Erythroblast (primary cell): ENCODE results near the gene DYDC2.

Source experiments
- DNase-seq, 2 experiments: peaks; one replicate each; lab custom pipeline; 2025; lab: John Stamatoyannopoulos, UW
- GATA1 ChIP-seq: IDR thresholded peaks from 2 replicates; pipeline ENCODE4 v1.6.1; 2011; ENCODE audit warnings: low read depth, mild to moderate bottlenecking, control low read depth, low read length, moderate library complexity
- POLR2A ChIP-seq: IDR thresholded peaks from 2 replicates; pipeline ENCODE4 v1.6.1; 2011; ENCODE audit warnings: mild to moderate bottlenecking, low read length

The DYDC2 gene, protein sequence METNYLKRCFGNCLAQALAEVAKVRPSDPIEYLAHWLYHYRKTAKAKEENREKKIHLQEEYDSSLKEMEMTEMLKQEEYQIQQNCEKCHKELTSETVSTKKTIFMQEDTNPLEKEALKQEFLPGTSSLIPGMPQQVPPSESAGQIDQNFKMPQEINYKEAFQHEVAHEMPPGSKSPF

DNA sequence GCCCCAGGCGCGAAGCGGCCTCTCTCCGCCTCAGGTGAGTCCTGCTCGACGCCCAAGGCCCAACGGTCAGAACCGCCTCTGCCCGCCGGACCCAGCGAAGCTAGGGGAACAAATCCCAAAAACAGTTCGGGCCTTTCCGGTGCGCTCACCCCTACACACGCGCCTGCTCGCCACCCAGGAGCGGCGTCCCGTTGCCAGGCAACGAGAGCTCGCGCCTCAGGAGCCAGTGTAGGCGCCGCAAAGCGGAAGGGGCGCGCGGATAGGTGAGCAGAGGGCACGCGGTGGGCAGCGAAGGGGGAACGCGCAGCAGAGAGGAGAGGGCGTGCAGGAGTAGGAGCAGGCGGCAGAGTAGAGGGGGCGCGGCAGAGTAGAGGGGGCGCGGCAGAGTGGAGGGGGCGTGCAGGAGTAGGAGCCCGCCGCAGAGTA lies at the start of gene DYDC2, which contains the start of gene DYDC1:
Gene DYDC2, plus strand, starts transcription at position 219 of the 426 bp plus-strand sequence. CDS start 5,663 bp downstream, outside the sequence.
Gene DYDC1, minus strand, starts transcription at position 193 of the 426 bp plus-strand sequence. CDS start 4,154 bp downstream, outside the sequence.
- DNase-seq, result peak; percentile 7 to 26
- TF ChIP-seq POLR2A (no peak), GATA1 (no peak)

DNA sequence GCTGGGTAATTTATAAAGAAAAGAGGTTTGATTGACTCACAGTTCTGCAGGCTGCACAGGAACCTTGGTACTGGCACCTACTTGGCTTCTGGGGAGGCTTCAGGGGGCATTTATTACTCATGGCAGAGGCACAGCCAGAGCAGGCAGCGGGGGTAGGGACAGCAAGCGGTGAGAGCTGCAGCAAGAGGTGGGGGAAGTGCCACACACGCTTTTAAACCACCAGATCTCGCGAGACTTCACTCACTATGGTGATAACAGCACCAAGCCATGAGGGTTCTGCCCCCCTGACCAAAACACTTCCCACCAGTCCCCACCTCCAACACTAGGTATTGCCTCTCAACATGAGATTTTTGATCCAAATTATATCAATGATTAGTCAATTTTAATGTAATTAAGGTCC lies 43.1 kb upstream of the DYDC2 start:
- TF ChIP-seq POLR2A (no peak), GATA1 (no peak)
- DNase-seq, result no peak

DNA sequence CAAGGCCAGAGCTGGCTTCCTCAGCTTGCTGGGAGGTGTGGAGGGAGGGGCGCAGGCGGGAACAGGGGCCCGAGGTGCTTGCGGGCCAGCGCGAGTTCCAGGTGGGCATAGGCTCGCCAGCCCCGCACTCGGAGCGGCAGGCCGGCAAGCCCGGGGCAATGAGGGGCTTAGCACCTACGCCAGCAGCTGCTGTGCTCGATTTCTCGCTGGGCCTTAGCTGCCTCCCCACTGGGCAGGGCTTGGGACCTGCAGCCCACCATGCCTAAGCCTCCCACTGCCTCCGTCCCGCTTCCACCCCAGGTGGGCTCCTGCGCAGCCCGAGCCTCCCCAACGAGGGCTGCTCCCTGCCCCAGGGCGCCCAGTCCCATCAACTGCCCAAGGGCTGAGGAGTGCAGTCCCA lies 41.2 kb upstream of the DYDC2 start:
- DNase-seq, result no peak
- TF ChIP-seq POLR2A (no peak), GATA1 (no peak)

DNA sequence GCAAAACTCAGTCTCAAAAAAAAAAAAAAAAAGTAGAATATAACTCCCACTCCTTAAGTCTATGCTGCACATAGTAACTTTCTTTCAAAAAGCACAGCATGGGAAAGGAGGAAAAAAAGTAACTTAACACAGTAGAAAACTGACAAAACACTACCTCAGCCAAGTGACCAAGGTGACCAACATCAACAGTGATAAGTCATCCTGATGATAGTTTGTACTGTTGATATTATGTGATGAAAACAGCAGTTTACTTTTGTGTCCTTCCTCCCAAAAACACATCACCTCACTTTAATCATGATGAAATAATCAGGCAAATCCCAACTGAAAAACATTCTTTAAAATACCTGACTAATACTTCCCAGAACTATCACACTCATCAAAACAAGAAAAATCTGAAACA lies 37.8 kb upstream of the DYDC2 start:
- no peak for DNase-seq
- TF ChIP-seq POLR2A (no peak), GATA1 (no peak)

DNA sequence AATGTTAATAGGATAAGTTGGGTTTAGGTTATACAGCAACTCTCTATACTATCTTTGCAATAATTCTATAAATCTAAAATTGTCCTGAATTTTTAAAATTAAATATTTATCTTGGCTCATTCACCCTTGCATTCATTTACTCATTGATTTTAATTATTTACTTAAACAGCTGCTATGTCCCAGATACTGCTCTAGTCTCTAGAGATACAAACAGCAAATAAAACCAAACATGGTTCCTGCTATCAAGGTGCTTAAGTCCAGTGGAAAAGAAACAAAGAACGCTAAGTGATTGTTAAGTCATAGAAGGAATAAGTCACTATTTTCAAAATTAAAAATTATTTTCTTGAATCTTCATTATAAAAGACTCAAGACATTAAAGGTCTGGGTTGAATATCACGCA lies 37.3 kb upstream of the DYDC2 start:
- DNase-seq, result no peak
- no peak for TF ChIP-seq POLR2A
- no peak for TF ChIP-seq GATA1

DNA sequence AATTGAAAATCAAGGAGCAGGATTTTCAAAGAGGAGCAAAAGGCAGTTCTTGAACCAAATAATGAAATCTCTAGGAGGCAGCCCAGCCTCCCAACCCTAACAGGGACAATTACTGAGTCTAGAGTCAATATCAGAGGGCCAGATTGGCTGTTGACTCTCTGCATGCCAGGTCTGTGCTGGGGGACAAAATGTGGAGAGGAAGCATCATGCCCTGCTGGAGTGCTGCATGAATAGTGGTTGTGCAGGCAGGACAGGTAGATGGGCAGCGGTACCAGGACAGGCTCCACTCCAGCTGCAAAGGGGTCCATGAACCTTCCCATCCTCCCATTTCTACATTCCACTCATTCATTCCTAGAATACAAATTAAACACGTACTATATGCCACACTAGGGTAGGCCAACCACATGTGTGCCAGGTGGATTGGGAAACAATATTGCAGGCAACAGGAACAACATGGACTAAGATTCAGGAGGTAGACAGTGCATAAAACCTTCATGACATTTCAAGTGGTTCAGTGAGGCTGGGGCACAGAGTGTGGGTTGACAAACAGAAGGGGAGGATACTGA lies 36.8 kb upstream of the DYDC2 start:
- no peak for DNase-seq
- no peak for TF ChIP-seq POLR2A
- no peak for TF ChIP-seq GATA1

DNA sequence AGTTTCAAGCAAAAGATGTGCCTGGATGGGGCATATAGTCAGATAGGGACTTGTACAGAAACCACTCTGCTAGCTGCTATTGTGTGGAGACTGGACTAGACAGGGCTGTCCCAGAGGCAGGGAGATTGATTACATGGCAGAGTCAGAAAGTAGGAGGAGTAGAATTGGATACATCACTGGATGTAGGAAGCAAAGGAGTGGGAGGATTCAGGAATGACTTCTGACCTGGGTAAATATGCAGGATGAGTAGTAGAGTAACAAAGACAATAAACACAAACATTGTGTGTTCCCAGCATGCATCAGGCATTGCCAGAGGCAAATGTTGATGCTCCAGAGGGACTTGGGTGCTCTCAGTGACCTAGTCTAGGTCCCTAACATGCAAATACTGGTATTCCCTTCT lies 36.2 kb upstream of the DYDC2 start:
- no peak for TF ChIP-seq GATA1
- TF ChIP-seq POLR2A, result no peak
- no peak for DNase-seq

DNA sequence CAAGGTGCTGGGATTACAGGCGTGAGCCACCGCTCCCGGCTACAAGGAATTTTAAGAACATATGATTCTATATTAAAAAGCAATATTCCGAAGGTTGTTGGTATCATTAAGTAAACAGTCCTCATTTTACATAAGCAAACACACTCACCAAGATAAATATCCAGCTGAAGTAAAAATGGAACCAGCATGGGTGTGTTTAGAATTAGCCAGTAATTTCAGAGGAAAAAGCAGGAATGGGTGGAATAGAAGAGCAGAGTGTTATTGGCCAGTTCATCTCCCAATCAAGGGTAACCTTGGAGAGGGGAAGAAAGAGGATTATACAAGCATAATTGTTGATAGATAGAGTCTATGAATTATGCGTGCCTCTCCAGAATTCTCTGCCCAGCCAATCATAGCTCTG lies 35.4 kb upstream of the DYDC2 start:
- no peak for TF ChIP-seq GATA1
- no peak for TF ChIP-seq POLR2A

DNA sequence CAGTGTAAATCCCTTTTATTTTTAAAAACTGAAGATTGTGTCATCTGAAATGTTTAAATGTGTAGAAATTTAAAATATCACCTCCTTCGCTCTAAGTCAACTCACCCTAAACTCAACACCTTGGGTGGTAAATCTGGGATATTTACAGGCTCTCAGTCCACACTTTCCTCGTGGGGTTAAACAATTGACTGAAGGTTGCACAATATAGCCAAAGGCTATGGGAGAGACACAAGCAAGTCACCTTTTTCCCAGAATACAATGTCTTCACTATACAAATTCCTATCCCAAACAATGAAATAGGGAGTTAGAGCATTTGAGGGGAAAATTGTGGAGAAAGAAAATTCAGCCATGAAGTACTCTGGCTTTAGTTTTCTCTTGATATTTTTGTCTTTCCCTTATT lies 34.4 kb upstream of the DYDC2 start:
- no peak for DNase-seq
- TF ChIP-seq POLR2A (no peak), GATA1 (no peak)

More for the DNA sequence above, 35.4 kb upstream of the DYDC2 start:
- no peak for DNase-seq

DNA sequence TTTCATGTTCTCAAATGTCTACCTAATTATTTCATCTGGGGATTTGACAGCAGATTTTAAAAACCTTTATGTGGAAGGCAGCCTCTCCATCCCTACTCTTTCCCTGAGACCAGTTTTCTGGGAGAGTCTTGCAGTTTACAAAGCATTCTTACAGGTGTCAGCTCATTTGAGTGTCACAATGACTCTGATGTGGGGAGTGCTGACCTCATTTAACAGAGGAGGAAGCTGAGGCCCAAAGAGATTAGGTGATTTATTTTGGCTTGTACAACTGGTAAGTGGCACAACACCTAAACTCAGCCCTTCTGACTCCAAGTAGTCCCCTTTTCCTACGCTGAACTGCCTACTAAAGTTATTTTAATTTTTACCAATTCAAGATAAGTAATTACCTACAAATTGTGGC lies 33.9 kb upstream of the DYDC2 start:
- TF ChIP-seq GATA1 (no peak), POLR2A (no peak)
- no peak for DNase-seq

DNA sequence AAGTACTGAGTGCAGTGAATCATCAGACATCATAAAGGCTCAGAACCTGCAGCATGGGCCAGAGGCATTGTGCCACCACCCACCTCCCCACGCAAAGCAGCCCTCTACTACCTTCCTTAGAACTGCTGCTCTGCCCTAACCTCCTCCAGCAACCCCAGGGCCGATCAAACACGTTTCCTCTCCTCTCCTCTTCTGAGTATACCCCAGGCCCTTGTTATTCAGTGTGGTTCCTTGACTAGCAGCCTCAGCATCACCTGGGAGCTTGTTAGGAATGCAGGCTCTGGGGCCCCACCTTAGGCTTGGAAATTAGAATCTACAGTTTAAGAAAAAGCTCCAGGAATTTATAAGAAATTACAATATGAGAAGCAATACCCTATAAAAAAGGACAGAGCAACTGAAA lies 33.3 kb upstream of the DYDC2 start:
- no peak for DNase-seq
- TF ChIP-seq GATA1 (no peak), POLR2A (no peak)

DNA sequence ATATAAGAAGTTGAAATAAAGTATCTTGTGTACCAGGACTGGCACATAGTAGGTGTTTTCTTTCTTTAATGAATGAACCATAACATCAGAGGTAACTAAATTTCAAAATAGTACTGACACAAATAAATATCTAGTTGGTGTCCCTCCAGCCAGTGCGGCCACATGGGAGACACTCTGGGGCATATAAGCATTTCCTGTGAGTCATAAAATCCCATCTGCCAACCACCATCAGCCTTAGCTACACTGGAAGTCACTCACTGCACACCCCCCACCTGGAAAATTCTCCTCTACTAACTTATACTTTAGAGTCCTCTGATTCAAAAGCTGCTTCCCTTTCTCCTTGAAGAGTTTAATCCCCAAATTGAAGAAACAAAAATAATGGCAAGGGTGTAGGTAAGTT lies 32.5 kb upstream of the DYDC2 start:
- TF ChIP-seq POLR2A (no peak), GATA1 (no peak)
- DNase-seq, result no peak

DNA sequence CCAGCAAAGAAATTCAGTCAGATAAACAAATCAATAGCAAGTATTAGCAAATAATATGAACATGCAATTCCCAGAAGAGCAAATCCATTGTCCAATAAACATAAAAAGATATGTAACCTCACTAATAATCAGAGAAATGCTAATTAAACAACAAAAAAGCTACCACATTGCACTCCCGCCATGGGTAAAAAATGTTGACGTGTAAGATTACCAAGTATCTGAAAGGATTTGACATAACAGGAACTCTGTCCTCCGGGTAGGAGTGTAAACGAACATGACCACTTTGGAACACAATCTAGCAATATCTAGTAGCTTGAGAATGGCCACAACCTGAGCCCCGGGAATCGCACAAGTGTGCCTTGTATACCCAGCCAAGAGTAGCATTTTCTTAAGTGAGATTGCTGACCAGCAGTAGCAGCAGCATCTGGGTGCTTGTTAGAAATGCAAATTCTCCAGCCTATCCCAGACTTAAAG lies 31.7 kb upstream of the DYDC2 start:
- no peak for DNase-seq
- TF ChIP-seq GATA1 (no peak), POLR2A (no peak)

DNA sequence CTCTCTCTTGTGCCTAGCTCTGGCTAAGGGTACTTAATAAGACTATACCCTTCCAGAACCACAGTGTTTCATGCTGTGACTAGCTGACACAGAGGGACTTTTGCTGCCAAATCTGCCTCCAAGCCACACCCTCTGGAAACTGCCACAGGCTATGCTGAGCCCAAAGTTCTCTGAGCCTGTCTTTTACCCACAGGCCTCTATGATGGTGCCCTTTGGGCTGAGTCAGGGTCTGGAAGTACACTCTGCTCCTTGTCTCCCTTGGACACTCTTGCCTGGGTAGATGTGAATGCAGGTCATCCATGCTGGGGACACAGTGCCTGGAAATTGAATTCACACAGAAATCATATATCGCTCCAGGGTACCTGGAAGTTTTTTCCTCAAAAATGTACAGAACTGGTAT lies 22.6 kb upstream of the DYDC2 start:
- no peak for TF ChIP-seq POLR2A
- DNase-seq, result no peak

DNA sequence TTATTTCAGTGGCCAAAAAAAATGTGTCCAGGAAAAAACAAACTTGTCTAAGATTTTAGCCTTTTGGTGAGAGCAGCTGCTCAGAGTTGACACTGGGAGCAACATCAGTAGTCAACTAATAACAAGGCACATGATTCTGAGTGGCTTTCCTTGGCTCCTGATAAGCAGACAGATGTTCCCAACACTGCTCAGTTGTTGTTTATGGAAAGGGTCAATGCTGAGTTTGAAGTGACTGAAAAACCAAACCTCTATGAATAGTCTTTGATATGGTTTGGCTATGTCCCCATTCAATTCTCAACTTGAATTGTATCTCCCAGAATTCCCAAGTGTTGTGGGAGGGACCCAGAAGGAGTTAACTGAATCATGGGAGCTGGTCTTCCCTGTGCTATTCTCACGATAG lies 12.3 kb upstream of the DYDC2 start:
- TF ChIP-seq GATA1 (no peak), POLR2A (no peak)
- no peak for DNase-seq

DNA sequence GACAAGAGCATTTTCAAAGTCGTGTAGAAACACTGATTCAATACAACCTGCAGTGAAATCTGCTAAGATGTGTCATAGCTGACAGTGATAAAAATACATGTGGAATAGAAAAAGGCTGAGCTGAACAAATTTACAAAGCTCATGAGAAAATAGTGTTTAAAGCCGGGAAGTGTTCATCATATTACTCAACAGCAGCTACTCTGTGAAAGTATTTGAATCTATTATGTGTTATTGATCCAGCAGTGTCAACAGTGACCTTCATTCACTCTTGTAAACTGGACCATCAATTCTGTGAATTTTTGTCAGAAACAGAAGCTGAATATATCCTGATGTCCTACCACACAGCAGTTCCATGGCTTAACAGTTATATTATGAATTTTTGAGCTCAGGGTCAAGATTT lies 11.7 kb upstream of the DYDC2 start:
- no peak for DNase-seq
- TF ChIP-seq GATA1 (no peak), POLR2A (no peak)
